Stimulated activated naive CD4-positive, alpha-beta T cell (primary cell): ENCODE measurements around the gene MMP11.

Experiments used
- DNase-seq, 6 experiments: peaks; one replicate each; lab custom pipeline; 2025; lab: John Stamatoyannopoulos, UW

Gene MMP11

DNA sequence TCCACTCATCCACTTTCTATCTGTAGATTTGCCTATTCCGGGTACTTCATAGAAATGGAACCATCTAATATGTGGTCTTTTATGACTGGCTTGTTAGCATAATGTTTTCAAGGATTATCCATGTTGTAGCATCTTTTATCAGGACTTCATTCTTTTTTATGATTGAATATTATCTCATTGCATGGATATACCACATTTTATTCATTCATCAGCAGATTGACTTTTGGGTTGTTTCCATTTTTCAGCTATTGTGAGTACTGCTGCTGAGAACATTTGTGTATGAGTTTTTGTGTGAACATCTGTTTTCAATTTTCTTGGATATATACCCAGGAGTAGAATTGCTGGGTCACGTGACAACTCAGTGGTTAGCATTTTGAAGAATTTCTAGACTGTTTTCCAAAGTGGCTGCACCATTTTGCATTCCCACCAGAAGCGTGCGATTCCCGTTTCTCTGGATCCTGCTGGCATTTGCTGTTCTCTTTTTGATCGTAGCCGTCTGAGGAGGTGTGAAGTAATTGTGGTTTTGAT, 57.3 kb downstream of the MMP11 start:
- DNase-seq = no peak

DNA sequence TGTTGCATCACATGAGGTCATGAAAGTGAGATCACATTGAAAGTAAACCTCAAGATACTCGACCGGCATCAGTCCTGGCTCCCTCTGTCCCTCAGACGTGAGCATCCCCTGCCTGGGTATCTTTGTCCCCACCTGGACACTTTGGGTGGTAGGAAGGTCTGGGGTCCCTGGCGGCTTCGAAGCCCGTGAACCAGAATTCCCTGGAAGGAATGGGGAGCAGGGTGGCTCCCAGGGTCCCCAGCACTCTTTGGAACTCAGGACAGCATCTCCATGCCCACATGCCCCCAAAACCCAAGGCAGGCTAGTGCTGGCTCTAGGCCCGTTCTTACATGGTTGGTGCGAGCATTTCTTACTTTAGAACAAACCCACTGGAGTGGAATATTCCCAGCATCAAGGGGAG, 58.6 kb downstream of the MMP11 start:
- DNase-seq = no peak

DNA sequence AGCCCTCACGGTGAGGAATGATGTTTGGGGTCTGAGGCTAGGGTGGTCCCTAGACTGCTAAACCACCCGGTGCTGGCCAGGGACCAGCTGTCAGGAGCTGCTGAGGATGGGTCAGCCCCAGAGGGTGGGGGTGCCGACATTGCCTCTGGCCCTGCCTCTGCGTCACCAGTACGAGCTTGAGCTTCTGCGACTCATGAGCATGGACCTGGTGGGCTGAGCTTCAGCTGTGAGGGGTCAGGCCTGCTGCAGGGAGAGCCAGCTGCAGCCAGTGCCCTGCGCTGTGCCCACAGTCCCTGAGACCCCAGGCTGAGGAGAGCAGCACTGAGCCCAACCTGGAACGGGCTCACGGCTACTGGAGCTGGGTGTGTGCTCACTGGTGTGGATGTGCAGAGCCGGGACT, 59.1 kb downstream of the MMP11 start:
- DNase-seq = no peak

DNA sequence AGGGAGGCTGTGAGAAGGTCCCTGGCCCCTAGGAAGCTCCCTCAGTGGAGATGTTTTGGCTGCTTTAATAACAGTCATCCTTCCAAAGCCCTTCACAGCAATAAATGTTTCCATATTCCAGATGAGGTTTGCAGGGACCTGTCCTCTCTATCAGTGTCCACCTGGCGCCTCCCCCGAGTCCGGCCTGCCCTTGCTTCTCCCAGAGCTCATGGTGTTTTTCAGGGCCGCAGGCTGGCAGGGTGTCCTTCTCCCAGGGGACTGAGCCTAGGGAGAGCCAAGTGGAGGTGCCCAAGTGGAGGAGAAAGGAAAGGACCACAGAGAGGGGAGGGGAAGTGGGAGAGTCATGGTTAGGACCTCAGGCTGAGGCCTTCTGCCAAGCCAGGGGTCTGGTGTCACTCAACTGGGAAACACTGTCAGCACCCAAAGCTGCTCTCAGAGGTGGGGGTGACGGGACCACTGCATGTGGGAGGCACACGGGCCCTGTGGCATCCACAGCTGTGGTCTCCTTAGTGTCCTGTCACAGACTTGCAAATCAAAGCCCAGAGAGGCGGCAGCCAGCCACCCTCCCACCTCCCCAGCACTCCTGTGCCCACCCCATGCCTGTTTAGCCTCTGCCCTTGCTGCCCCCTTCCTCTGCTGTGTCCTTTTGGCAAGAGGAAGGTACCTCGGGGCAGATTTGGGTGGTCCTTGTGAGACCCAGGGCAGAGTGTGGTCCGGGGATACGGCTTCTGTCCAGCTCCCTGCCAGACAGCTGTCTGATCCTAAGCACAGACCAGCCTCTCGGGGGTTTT, 59.8 kb downstream of the MMP11 start:
- no peak for DNase-seq

DNA sequence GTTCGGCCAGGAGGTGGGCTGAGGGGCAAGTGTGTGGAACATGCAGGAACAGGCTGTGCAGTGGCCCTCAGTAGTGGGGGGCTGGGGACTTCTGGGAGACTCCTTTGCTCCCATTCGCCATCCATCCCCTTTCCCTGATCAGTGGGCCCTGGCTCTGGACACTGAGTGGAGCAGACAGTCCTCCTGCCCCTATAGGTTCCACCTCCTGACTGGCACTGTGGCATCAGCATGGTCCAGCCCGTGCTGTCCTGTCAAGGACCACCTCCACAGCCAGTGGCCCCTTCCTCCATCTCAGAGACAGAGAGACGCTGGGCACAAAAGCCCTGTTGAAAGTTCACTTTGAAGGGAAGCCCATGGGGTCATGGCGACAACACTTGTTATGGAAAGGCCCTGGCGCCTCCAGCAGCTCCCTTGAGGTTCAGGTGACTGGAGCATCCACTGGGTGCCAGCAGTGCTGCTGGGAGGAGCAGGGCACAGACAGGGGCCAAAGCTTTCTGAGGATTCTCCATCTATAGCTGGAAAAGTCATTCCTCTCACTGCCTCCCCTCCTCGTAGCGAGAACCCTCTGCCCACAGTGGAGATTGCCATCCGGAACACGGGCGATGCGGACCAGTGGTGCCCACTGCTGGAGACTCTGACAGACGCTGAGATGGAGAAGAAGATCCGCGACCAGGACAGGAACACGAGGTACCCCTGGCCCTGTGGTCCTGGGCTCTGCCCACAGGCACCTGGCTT, 60.5 kb downstream of the MMP11 start:
- no peak for DNase-seq
